A673 (cell line): Measurements from ENCODE around the gene MRPL20.
"Not testable (repeated sequence)": the region's sequence is repeated elsewhere in the genome, so short reads cannot be mapped to it uniquely, and the experiment has no call there.

ENCODE experiments used
- CTCF ChIP-seq: fragments of 300-800, 200-600 bp; sonication (generic); conservative IDR thresholded peaks from 2 replicates; pipeline ENCODE4 v1.5.1; 2017; ENCODE audit warnings: low read depth, mild to moderate bottlenecking, antibody characterized with exemption, low read length, moderate library complexity, mixed read lengths
- EZH2 ChIP-seq: fragments of 200-600 bp; sonication (generic); IDR thresholded peaks from 2 replicates; pipeline ENCODE4 v1.6.1; 2017; ENCODE audit warnings: borderline replicate concordance, low read depth, mild to moderate bottlenecking, mixed read lengths, antibody characterized with exemption, low read length; ENCODE audit not compliant: poor library complexity, severe bottlenecking

GRCh38 chr1:1454286-1455056 is 47.4 kb upstream of the MRPL20 start:
- TF ChIP-seq CTCF, EZH2: not testable (repeated sequence)
